Progenitor cell of endocrine pancreas (in vitro differentiated cells): ENCODE results near the gene MYH9. TPM values are rescaled to one million over a fixed set of nuclear protein-coding genes. Genes with fewer than 3 reads are reported as not detected.
"Not testable (repeated sequence)": the region's sequence is repeated elsewhere in the genome, so short reads cannot be mapped to it uniquely, and the experiment has no call there.

ENCODE experiments used
- DNase-seq: peaks from one replicate; pipeline ENCODE4 v3.0.0; 2021; ENCODE audit warnings: low spot score; ENCODE audit not compliant: unreplicated experiment
- H3K27ac Mint-ChIP-seq: 2 replicates; pipeline ENCODE4 v1.8.0; 2021; ENCODE audit warnings: mild to moderate bottlenecking, moderate library complexity, mixed read lengths
- H3K27me3 Mint-ChIP-seq: 2 replicates; pipeline ENCODE4 v1.8.0; 2021; ENCODE audit warnings: mixed read lengths
- H3K36me3 Mint-ChIP-seq: 2 replicates; pipeline ENCODE4 v1.8.0; 2022; ENCODE audit warnings: mixed read lengths; ENCODE audit not compliant: insufficient read depth
- H3K4me1 Mint-ChIP-seq: 2 replicates; pipeline ENCODE4 v1.8.0; 2021; ENCODE audit warnings: low read depth, mixed read lengths
- H3K4me3 Mint-ChIP-seq: 2 replicates; pipeline ENCODE4 v1.8.0; 2021; ENCODE audit warnings: low read depth, mild to moderate bottlenecking, moderate library complexity, mixed read lengths
- H3K9me3 Mint-ChIP-seq: 2 replicates; pipeline ENCODE4 v1.8.0; 2021; ENCODE audit warnings: low read depth, mixed read lengths
- total RNA-seq: library from RNA; stranded (reverse); gene quantifications from 2 replicates; pipeline ENCODE4 v1.2.1, GENCODE V29; 2021
- TF ChIP-seq, protein P1 (sequence below): fragments of 200-600 bp; sonication (generic); IDR thresholded peaks from one replicate; pipeline ENCODE4 v1.5.0; 2021; ENCODE audit warnings: antibody characterized with exemption, mild to moderate bottlenecking; ENCODE audit not compliant: unreplicated experiment

The MYH9 gene
- total RNA-seq, 1 donor from 2014 or later: 299 TPM

DNA sequence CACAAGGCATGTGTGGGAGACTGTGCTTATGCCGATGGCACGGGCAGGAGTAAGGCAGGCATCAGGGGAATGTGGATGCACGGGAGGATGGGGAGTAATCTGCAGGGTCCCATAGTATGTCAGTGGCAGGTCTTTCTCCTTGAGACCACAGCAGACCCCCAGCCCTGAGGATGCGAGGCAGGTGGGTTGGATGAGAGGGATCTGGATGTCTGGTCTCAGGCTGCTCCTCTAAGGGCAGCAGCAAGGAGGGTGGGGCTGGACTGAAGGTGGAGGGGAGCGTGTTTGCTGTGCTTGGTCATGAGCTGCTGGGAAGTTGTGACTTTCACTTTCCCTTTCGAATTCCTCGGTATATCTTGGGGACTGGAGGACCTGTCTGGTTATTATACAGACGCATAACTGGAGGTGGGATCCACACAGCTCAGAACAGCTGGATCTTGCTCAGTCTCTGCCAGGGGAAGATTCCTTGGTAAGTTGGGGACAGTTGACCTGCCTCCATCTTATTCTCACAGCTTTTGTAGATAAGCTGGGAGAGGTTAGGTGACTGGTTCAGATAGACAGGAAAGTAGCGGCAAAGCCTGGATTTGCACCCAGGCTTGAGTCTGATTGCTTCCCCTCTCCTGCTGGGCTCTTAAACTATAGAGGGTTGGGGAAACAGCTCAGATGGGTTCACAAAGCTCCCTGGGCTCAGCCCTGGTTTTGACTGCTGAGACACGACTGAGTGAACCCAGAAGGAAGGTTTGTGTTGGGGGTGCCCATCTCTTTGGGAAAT, 134.8 kb downstream of the MYH9 start, which contains the start of gene APOL1:
TSS of gene APOL1 (plus strand) at position 380 of the 769 bp plus-strand sequence. CDS start 1,823 bp downstream, outside the sequence.
- TF ChIP-seq, protein P1, sequence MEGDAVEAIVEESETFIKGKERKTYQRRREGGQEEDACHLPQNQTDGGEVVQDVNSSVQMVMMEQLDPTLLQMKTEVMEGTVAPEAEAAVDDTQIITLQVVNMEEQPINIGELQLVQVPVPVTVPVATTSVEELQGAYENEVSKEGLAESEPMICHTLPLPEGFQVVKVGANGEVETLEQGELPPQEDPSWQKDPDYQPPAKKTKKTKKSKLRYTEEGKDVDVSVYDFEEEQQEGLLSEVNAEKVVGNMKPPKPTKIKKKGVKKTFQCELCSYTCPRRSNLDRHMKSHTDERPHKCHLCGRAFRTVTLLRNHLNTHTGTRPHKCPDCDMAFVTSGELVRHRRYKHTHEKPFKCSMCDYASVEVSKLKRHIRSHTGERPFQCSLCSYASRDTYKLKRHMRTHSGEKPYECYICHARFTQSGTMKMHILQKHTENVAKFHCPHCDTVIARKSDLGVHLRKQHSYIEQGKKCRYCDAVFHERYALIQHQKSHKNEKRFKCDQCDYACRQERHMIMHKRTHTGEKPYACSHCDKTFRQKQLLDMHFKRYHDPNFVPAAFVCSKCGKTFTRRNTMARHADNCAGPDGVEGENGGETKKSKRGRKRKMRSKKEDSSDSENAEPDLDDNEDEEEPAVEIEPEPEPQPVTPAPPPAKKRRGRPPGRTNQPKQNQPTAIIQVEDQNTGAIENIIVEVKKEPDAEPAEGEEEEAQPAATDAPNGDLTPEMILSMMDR: no peak
- no peak within 1 kb of the TSS for H3K27ac Mint-ChIP-seq
- H3K4me3 Mint-ChIP-seq: no peak within 1 kb of the TSS
- H3K4me1 Mint-ChIP-seq: no peaks in the 10 kb centered on the region
- H3K9me3 Mint-ChIP-seq: peaks cover 10% of the 10 kb centered on the region
- no peaks in the 10 kb centered on the region for H3K27me3 Mint-ChIP-seq
- no peaks in the 10 kb centered on the region for H3K36me3 Mint-ChIP-seq
- DNase-seq: no peak

DNA sequence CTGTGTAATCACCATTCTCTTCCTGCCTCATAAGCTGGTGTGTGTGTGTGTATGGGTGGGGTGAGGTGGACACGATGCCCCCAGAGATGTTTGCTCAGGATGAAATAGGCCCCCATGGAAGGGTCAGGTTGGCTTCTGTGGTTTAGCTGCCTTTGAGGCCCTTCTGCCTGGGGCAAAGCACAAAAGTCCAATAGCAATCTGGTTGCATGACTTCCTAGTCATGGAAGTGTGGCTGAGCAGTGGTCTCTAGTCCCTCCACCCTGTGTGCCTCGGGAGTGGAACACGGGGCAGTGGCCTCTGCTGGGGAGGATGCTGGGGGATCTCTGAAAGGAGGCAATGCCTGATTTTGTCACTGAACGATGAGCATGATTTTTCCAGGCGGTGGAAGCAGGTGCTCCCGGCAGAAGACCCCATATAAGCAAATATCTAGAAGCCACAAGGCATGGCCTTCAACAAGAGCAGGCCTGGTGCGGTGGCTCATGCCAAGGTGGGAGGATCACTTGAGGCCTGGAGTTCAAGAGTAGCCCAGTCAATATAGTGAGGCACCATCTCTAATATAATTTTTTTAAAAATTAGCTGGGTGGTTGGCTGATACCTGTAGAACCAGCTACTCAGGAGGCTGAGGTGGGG, 135.7 kb downstream of the MYH9 start:
- not testable (repeated sequence) for H3K27ac Mint-ChIP-seq, H3K4me3 Mint-ChIP-seq, H3K27me3 Mint-ChIP-seq, H3K36me3 Mint-ChIP-seq, H3K9me3 Mint-ChIP-seq, H3K4me1 Mint-ChIP-seq, DNase-seq

DNA sequence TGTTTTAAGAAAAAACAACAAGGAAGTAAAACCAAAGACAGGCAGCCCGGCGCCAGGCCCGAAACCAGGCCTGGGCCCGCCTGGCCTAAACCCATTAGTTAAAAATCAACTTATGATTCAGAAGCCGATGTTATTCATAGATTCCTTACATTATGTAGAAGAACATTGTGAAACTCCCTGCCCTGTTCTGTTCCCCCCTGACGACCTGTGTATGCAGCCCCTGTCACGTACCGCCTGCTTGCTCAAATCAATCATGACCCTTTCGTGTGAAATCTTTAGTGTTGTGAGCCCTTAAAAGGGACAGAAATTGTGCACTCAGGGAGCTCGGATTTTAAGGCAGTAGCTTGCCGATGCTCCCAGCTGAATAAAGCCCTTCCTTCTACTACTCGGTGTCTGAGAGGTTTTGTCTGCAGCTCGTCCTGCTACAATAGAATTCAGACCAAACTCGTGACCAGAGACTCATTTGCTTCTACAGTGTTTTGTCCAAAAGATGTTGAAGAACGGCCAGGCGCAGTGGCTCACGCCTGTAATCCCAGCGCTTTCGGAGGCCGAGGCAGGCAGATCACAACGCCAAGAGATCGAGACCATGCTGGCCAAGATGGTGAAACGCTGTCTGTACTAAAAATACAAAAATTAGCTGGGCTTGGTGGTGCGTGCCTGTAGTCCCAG, 137.3 kb downstream of the MYH9 start:
- not testable (repeated sequence) for H3K27me3 Mint-ChIP-seq, DNase-seq

DNA sequence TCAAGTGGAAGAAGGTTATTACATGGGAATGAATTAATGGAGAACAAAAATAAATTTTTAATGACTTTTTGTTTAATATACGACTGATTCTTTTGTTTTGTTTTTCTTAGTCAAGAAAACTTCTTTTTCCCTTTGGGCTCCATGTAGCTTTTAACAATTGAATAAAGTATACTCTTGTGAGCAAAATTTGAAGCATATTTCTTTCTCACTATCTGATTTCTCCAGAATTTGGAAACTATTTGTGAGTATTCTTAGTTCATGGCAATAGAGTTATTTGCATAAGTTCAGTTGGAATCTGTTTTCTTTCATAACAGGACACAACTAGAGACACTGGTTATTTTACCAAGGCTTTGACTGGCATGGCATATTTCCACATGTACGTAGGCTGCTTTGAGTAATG, 138.6 kb downstream of the MYH9 start:
- no peak for DNase-seq
- TF ChIP-seq, protein P1: no peak
- no peaks in the 10 kb centered on the region for H3K4me1 Mint-ChIP-seq
- no peaks in the 10 kb centered on the region for H3K27me3 Mint-ChIP-seq
- H3K4me3 Mint-ChIP-seq: no peak overlapping the region
- H3K27ac Mint-ChIP-seq: no peak overlapping the region
- peaks cover 10% of the 10 kb centered on the region for H3K9me3 Mint-ChIP-seq
- no peaks in the 10 kb centered on the region for H3K36me3 Mint-ChIP-seq

More for the DNA sequence above, 137.3 kb downstream of the MYH9 start:
- not testable (repeated sequence) for H3K4me3 Mint-ChIP-seq, H3K4me1 Mint-ChIP-seq, H3K27ac Mint-ChIP-seq, H3K36me3 Mint-ChIP-seq, H3K9me3 Mint-ChIP-seq

DNA sequence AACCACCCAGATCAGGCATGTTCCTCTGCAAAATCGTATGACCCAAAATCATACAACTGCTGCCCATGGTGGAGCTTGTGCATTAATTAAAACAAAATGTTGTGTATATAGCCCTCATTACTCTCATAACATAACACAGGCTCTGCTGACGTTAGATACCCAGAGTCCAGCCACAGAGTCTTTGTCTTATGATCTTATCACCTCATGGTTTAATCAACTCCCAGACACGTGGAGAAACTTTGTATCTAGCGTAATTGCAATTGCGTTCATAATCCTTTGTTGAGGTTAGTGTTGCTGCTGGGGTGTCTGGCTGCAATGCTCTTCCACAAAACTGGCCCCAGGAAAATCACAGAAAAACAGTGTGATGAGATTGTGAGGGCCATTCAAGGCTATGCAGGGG, 139.8 kb downstream of the MYH9 start:
- TF ChIP-seq, protein P1: no peak
- Mint-ChIP-seq H3K27me3 (no peaks in the 10 kb centered on the region), H3K9me3 (peaks cover 10% of the 10 kb centered on the region), H3K36me3 (no peaks in the 10 kb centered on the region), H3K27ac (no peak overlapping the region), H3K4me1 (no peaks in the 10 kb centered on the region), H3K4me3 (no peak overlapping the region)
- no peak for DNase-seq

DNA sequence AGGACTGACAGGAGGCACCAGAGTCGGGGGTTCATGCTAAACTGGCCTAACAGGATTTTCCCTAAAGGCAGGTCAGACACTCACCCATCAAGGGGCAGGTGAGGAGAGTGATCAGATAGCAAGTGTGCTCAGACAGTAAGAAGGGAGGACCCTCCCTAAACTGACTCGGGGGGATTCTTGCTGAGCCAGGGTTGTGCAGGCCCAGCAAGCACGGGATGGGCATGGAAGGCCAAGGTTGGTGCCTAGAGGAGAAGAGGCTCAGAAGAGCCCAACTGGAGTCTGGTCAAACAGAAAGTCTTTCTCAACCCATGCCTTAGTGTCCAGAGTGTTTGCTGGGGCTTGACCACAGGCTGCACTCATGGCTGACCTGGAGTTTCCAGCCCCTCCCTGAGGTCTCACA, 141.0 kb downstream of the MYH9 start:
- H3K27ac Mint-ChIP-seq: no peak overlapping the region
- H3K27me3 Mint-ChIP-seq: no peaks in the 10 kb centered on the region
- H3K4me3 Mint-ChIP-seq: no peak overlapping the region

More for the DNA sequence above, 141.0 kb downstream of the MYH9 start:
- TF ChIP-seq, protein P1: no peak
- H3K9me3 Mint-ChIP-seq: peaks cover 10% of the 10 kb centered on the region
- no peaks in the 10 kb centered on the region for H3K36me3 Mint-ChIP-seq
- no peak for DNase-seq
- no peaks in the 10 kb centered on the region for H3K4me1 Mint-ChIP-seq
